ENCODE data around the gene PFKP. TPM values are rescaled to one million over a fixed set of nuclear protein-coding genes. Genes with fewer than 3 reads are reported as not detected.
A peak's percentile ranks its signal among the peaks of the same experiment; 100 is the strongest.

Gene PFKP
- polyA plus RNA-seq, 3 donors = 31.8 to 55.1 (median 31.9) TPM

GRCh38 chr10:3065622-3066021 is 1.7 kb upstream of the PFKP start:
- no peak for DNase-seq (ENCODE audit: extremely low read depth in 1 of 11, low read depth in 9 of 11, low spot score in 4 of 11)

- DNase-seq (ENCODE audit: extremely low read depth in 1 of 11, low read depth in 9 of 11, low spot score in 4 of 11) = no peak
These were observed 831 bp upstream of the PFKP start for GRCh38 chr10:3066317-3067117.

GRCh38 chr10:3067859-3068179 is 471 bp downstream of the PFKP start:
- no peak for DNase-seq (ENCODE audit: extremely low read depth in 1 of 11, low read depth in 9 of 11, low spot score in 4 of 11)

GRCh38 chr10:3068201-3068967 is 1.0 kb downstream of the PFKP start:
- DNase-seq (ENCODE audit: extremely low read depth in 1 of 11, low read depth in 9 of 11, low spot score in 4 of 11) = peak in 1 of 11 donors; percentile 51

GRCh38 chr10:3068968-3069737 is 1.8 kb downstream of the PFKP start:
- DNase-seq (ENCODE audit: extremely low read depth in 1 of 11, low read depth in 9 of 11, low spot score in 4 of 11) = no peak

- DNase-seq (ENCODE audit: extremely low read depth in 1 of 11, low read depth in 9 of 11, low spot score in 4 of 11) = no peak
These were observed 2.5 kb downstream of the PFKP start for GRCh38 chr10:3069876-3070275.

- DNase-seq (ENCODE audit: extremely low read depth in 1 of 11, low read depth in 9 of 11, low spot score in 4 of 11) = no peak
These were observed 4.3 kb downstream of the PFKP start for GRCh38 chr10:3071405-3072198.

- no peak for DNase-seq (ENCODE audit: extremely low read depth in 1 of 11, low read depth in 9 of 11, low spot score in 4 of 11)
These were observed 5.5 kb downstream of the PFKP start for GRCh38 chr10:3072641-3073360.

GRCh38 chr10:3074145-3074665 is 6.9 kb downstream of the PFKP start:
- no peak for DNase-seq (ENCODE audit: extremely low read depth in 1 of 11, low read depth in 9 of 11, low spot score in 4 of 11)

GRCh38 chr10:3074985-3075600 is 7.7 kb downstream of the PFKP start:
- DNase-seq (ENCODE audit: extremely low read depth in 1 of 11, low read depth in 9 of 11, low spot score in 4 of 11) = no peak

GRCh38 chr10:3076138-3076537 is 8.8 kb downstream of the PFKP start:
- no peak for DNase-seq (ENCODE audit: extremely low read depth in 1 of 11, low read depth in 9 of 11, low spot score in 4 of 11)

- DNase-seq (ENCODE audit: extremely low read depth in 1 of 11, low read depth in 9 of 11, low spot score in 4 of 11) = no peak
These were observed 10.2 kb downstream of the PFKP start for GRCh38 chr10:3077509-3077908.

- no peak for DNase-seq (ENCODE audit: extremely low read depth in 1 of 11, low read depth in 9 of 11, low spot score in 4 of 11)
These were observed 10.7 kb downstream of the PFKP start for GRCh38 chr10:3077940-3078630.

GRCh38 chr10:3081383-3081981 is 14.1 kb downstream of the PFKP start:
- no peak for DNase-seq (ENCODE audit: extremely low read depth in 1 of 11, low read depth in 9 of 11, low spot score in 4 of 11)

GRCh38 chr10:3082290-3082689 is 14.9 kb downstream of the PFKP start:
- no peak for DNase-seq (ENCODE audit: extremely low read depth in 1 of 11, low read depth in 9 of 11, low spot score in 4 of 11)

- DNase-seq (ENCODE audit: extremely low read depth in 1 of 11, low read depth in 9 of 11, low spot score in 4 of 11) = no peak
These were observed 18.6 kb downstream of the PFKP start for GRCh38 chr10:3085785-3086567.
